Measurements from ENCODE around the gene DNTT.
A peak's percentile ranks its signal among the peaks of the same experiment; 100 is the strongest.

DNTT gene

DNA sequence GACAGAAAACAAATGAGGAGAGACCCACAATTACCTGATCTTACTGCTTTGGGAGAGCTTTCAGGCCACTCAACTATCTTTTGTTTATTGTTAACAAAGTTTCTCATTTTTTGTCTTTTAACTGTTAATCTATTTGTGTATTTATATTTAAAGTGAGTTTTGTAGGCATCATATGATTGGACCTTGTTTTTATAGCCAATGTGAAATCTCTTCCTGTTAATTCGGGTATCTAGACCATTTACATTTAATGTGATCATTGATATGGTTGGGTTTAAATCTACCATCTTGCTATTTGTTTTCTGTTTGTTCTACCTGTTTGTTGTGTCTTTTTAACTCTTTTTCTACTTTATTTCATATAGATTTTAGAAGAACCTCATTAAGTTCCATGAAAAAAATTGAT is 42.1 kb downstream of the DNTT start:
- DNase-seq, result no peak

DNA sequence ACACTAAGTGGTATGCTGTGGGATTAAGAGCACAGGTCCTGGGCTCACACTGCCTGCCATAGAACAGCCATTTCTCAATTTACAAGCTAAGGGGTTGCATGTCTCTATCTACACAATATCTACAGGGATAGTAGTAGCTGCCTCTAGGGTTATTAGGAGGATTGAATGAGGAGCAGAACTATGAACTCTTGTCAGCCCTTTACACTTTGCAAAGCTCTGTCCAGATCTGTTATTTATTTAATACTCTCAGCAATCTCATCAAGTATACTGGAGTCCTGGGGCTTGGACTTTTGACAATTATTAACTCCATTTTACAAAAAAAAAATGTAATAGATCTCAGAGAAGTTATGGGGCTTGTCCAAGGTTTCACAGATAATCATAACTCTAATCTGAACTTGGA is 47.8 kb downstream of the DNTT start:
- no peak for DNase-seq

DNA sequence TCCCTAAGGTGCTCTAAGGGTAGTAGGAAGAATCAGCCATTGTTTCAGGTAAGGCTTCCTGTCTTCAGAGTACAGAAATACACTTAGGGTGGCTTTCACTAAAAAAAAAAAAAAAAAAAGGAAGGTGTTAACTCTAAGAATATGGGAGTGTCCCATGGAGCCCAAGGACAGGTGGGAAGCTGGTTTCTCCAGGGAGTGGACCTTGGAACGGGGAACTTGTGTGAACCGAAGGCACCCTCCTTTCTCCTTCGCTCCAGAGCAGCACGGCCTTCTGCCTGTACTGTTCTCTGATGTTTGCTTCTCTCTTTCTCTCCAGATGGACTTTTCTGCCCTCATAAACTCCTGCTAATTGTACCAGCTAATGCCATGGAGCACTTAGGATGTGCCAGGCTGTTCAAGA is 48.3 kb downstream of the DNTT start:
- DNase-seq, result no peak

DNA sequence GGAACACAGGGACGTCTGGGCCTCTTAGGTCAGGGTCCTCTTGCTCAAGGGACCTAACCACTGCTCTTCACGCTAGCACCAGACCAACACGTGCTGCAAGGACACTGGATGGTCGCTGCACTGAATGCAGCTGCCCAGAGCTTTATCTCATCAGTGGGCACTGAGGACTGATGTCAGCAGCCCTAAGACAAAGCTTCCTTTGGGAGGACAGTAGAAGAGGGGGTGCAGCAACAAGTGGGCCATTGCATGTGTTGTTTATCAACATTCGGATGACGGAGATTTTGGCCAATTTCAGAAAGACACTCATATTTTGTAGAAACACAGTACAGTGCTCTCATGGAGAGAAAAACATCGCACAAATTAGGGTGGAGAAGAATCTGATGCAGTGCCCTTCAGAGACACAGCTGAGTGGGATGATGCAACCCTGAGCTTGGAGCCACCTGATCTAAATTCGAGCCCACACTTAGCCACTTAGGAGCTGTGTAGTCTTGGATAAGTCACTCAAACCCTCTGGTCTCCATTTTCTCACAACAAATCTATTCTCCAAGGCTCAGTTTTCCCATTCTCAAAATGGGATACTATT is 52.9 kb downstream of the DNTT start:
- DNase-seq, result no peak

DNA sequence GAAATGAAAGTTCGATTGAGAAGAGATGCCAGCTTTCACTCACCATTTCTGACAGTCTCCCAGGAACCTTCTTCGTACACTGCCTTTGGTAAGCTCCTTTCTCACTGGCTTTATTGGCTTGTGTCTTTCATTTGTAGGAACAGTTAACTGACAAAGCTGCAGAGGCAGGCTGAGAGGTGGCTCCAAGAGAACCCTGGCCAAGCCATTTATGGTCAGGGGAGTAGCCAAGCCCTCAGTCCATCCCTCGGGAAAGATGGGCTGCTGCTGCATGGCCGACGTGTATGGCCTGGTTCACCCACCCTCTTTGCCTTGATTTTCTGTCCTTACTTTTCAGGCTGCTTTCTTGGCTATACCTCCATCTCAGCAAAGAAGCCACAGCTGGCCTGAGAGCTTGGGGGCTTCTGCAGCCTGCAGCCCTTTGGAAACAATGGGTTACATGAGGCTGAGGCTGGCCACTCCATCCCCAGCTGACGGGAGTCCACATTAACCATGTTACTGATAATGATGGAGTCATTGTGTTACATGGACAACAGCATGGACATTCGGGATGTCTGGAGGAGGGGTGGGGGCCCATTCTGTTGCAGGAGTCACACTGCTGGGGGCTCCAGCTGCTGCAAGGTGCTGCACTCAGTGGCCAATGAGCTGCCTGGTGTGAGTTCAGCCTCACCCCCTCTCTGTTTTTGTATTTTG is 54.8 kb downstream of the DNTT start, which contains the start of gene OPALIN:
Gene OPALIN, minus strand, starts transcription at position 152 of the 690 bp plus-strand sequence. Its CDS starts 106 bp downstream, at position 46.
- no peak for DNase-seq

DNA sequence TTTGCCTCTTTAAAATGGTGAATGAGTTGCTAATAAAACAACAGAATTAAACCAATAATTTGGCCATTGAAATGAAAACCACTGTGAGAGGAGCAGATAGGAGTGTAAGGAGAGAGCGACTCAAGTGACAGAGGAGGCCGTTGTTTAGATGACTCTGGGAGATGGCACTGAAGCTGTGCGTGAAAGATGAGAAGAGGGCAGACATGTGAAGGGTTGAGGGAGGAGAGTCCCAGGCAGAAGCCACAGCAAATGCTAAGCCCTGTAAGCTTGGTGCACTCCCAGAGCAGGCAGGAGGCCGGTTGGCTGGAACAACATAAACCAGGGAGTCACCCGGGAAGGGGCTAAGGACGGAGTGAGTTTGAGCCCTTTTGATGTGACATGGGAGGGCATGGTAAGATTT is 55.4 kb downstream of the DNTT start:
- no peak for DNase-seq

DNA sequence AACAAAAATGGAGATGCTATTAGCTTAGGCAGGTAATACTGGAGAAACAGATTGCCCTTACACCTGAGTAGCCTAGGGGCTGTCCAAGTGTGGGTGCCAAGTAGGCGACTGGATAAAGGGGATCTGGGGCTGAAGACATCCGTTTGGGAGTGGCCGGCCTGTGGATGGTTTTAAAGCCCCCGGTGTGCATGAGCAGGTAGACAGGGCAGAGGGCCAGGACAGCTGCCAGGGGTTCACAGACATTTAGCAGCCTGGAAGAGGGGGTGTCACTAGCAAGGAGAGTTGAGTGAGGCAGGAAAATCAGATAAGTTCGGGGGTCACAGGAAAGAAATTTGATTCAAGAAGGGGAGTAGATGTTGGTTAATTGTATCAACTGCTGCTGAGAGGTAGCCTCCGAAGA is 56.1 kb downstream of the DNTT start:
- DNase-seq, result no peak

DNA sequence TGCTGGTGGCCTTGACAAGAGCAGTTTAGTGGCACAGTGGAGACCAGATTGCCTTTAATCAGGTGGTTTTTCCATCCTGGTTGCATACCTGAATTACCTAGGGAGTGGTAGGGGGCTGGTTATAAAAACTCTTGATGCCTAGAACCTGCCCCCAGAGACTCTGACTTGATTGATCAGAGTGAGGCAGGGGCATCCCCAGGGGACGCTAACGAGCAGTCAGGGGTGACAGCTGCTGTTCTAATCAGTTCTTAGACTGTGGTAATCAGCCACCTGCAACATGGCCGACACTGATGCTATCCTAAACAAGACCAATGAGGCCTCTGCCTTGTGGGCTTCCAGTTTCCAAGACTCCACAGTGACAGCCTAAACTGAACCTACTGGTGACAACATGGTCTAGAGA is 56.5 kb downstream of the DNTT start:
- no peak for DNase-seq

DNA sequence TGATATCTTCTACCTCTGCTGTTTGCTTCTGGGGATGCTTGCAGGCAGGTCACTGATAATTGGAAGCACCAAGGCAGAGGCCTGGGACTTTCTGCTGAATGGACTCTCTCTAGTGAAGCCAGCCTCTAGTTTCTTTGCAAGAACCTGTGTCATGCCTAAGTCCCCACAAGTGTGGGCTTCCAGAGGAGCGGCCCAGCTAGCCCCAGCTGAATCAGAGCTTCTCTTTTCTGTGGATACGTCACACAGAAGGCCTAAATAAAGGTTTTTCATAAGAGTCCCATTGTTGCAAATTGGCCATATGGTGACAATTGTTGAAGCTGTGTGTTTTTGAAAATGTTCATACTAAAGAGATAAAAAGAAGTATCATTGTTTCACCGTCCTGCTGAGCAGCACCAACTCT is 61.3 kb downstream of the DNTT start:
- no peak for DNase-seq

DNA sequence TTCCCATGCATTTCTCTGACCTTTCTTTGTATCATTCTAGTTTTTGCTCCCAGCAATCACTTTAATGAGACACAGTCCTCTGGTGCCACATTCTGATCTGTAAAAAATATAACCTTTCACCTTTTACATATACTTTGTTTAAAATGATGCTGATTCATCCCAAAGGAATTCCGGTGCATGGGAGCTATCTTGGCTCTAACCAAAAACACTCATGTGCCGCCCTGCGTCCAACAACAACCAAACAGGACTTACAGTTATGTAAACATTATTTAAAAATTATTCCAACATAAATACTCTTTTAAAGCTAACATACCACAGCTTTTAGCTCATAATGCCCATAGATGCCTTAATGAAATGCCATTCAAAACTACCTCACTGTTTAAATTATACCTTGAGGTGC is 62.3 kb downstream of the DNTT start:
- no peak for DNase-seq

DNA sequence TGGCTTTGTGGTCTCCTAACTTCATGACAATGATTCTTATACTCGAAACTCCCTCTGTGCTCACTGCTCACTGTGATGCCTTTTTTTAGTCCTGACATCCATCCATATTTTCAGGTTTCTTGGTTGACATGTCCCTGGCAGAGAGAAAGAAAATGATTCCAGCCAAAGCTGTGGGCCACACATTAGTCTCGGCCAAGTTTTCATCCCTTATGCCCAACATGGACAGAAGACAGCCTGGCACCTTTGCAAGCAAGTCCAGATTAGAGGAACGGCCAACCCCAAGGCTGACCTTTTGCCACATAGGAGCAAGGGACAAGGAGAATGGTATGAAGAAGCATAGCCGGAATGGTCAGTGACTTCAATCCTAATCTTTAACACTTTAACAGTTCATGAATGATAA is 63.2 kb downstream of the DNTT start:
- no peak for DNase-seq

DNA sequence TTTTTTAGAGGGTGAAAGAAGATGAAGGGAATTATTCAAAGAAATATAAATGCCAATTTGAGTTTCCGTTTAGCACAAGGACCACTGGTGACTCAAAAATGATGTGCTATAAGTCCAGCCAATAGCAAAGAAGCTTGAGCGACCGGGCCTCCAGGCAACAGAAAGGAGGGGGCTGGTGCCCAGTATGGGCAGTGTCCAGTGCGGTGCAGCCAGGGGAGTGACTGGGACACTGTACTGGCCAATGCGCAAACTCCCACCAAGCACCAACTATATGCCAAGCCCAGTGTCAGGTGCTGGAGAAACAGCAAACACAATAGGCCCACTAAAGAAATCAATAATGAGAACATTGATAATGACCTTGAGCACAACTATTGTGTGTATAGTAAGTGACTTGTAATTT is 64.7 kb downstream of the DNTT start:
- DNase-seq, result no peak

DNA sequence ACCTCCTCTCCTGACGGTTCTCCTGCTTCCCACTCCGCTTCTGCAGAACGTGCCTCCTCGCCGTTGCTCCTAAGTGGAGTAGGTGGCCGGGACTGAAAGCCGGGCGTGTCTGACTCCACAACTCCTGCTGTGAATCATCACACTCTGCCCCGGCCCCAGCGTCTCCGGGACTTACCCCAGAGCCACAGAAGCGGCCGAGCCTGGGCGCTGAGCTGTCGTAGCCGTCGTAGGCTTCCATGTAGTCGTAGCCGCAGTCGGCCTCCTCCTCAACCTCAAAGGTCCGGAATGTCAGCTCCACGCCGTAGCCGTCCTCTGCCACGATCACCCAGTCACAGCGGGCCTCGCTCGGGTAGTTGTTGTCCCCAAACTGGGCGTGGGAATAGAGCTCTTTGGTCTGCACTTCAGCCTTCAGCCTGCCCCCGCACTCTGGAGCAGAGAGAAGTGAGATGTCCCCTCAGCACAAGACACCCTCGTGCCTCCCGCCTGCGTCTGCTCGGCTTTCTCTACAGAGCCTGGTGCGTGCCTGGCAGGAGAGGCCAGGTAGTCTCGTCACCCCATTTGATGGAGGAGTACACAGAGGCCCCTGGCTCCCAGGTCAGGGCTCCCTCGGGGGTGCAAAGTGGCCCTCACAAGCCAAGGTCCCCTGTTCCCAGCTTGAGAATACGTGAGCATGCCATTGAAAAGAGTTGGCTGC is 65.8 kb downstream of the DNTT start:
- no peak for DNase-seq

DNA sequence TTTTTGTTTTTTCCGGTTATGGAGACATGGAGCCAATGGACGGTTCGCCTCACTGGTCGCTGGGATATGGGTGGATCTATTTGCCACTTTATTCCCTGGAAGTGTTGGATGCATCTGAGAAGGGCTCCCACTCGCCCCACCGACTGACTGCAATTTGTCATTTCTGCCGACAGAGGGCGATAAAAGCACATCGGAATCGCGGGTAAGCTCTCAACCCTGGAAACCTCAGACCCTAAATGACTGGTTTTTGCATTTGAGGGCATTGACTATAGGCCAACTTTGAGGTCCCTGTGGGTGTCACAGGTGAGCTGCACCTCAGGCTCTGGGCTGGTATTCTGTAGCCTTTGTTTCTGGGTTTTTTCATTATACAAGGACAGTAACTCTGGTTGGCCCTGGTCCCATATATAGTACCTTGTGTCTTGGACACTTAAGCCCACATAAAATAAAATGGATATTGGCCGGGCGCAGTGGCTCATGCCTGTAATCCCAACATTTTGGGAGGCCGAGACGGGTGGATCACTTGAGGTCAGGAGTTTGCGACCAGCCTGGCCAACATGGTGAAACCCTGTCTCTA is 66.4 kb downstream of the DNTT start:
- peak; percentile 13 for DNase-seq

DNA sequence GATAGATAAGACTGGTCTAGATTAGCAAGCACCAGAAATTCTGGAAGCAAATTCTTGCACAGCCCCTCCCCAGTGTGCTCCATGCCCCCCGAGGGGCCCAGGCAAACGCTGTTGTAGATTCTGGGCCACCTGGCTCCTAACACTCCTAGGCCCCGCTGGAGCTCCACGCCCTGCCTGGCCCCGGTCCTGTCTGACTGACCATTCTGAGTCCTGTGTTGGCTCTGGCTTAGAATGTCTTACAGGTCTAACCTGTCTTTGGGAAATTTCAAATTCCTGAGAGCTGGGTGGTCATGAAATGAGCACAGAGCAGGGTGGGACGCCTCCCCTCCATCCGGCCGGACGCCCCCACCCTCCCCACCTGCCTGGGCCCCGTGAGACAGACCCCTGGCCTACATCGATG is 67.1 kb downstream of the DNTT start:
- no peak for DNase-seq

DNA sequence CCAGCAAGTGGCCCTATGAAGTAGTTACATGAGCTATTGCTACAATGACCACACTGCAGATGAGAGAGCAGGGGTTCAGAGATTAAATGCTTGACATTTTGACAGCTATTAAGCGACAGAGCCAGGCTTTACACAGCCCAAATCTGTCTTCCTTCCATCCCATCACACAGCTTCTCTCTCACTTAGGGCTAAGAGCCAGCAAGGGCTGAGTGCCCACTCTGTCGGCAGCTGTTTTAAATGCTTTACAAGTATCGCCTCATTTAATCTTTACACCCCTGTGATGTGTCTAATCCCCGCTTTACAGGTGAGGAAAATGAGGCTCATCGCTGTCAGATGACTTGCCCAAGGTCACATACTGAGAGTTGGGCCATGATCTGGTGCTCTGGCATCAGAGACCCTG is 69.8 kb downstream of the DNTT start:
- DNase-seq, result no peak

DNA sequence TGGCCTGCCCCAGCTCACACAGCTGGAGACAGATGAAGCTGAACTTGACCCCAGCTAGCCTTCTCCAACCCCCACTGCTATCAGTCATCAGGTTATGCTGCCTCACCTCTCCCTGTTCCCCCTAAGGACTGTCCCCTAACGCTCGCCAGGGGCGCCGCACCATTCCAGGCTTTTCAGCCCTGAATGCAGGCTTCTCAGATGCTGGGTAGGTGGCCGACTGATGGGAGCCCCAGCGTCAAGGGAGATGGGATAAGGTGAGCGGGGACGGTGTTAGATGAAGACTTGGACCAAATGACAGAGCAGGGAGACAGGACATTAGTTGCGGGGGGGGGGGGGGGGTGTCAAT is 70.4 kb downstream of the DNTT start:
- no peak for DNase-seq

DNA sequence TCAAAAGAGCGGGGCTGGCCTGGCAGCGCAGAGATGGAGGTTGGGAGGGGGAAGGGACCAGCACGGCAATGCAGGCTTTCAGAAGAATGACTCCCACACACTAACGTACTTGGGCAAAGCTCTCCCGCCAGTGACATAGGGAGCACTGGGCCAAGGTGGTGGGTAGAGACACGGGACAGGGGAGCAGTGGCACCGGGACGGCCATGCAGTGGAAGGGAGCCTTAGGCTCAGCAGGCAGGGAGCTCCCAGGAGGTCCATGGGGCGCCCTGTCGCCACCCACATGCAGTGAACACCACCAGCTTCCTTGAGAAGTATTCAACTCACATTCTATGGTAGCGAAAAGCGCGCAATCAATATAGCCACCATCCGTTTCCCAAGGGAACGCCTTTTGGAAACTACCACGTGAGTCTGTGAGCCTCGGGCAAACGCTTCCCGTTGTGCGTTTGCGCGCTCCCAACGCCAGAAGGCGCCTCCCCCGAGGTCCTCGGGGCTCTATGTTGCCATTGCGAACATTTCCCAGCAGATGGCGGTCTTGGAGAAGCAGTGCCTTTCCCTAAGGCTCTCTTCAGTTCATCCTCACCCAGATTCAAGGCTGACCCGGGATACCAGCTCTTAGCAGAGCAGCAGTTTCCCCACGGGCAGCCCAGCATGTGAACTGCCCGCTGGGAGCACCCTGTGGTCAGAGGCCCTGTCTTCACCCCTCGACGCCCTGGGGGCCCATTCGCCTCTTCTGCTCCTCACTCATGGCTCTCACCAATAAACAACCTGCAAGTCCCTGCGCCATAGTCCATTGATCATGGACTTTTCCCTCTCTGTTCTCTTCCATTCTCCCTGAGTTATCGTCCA is 71.0 kb downstream of the DNTT start:
- peak; percentile 87 for DNase-seq

DNA sequence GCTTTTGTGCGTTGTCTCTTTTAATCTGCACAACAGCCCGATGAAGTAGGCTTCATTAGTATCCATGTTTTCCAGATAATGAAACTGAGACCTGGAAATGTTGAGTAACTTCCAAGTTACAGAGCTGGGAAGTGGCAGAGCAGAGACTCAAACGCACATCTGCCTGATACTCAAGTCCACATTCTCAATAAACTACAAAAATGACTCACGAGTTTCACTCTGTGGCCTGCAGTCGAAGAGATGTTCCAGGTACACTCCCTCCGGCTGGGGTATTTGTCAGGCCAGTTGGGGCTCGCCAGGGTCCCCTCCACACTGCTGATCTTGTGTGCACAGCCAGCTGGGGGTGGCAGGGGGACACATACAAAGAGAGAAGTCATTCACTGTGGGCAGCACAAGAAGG is 72.2 kb downstream of the DNTT start:
- no peak for DNase-seq

DNA sequence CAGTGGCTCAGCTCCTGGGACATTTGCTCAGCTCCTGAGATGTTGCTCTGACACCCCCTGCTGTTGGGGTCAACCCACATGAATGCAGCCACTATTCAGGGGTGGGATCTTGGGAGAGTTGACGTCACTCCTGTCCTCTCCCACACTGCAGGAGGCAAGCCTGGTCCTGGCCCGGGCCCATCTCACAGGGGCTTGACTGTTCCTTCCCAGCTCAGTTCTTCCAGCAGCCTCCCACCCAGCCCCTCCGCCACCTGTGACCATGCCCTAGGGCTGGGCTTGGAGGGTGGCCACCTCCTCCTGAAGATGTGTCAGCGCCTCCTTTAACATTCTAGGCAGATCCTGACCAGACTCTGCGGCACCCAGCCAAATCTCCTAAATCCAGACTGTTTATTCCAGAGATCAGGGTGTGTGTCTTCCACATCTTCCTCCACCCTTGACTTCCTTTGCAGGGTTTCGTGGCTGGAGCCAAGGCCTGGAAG is 73.6 kb downstream of the DNTT start:
- DNase-seq, result no peak

DNA sequence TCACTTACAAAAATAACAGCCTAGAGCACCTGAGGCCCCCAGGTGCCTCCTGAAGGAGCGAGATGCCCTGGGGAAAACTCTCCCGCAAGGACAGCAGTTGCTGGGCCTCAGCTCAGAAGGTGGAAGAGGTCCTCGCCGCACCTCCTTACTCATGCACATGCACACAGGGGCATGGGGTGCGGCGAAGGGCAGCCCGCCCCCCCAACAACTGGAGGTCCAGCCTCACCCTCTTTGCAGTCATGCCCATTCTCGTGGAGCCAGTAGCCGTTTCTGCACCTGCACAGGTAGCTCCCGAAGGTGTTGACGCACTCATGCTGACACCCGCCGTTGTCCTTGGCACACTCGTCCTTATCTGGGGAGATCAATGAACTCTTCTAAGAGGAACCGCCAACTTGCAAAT is 74.5 kb downstream of the DNTT start:
- no peak for DNase-seq

DNA sequence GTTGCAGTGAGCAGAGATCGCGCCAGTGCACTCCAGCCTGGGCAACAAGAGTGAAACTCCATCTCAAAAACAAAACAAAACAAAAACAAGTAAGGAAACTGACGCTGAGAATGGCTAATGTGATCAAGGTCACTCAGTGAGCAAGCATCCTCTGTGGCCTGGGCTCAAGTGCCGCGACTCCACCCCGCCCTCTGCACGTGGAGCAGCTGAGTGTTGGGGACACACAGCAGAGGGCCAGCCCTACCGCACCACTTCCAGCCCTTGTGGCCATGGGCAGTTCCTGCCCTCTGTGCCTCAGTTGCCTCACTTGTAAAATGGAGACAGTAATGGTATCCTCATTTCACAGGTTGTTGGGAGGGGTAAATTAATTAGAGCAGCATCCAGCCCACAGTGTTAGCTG is 75.5 kb downstream of the DNTT start:
- DNase-seq, result no peak

DNA sequence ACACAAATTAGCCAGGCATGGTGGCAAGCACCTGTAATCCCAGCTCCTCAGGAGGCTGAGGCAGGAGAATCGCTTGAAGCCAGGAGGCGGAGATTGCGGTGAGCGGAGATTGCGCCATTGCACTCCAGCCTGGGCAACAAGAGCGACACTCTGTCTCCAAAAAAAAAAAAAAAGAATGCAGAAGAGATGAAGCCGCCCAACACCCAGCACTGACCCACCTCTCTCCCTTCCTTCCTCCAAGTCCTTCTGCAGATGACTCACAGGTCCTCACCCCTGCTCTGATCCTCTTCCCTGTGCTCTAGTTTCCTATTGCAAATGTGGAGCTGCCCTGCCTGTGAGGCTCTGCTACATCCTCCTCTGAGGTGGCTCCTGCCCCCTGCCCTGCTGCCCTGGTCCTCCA is 76.6 kb downstream of the DNTT start:
- DNase-seq, result no peak

All from SHP77 treated with DMSO at 0.1 percent for 48 hours (cell line).